Measurements from ENCODE around the gene TLR7. TPM values are rescaled to one million over a fixed set of nuclear protein-coding genes. Genes with fewer than 3 reads are reported as not detected.

Gene TLR7
- total and polyA plus RNA-seq, 2 donors (not counting 3 experiments of a cell fraction or from before 2014, with no cell fraction given), result not detected

DNA sequence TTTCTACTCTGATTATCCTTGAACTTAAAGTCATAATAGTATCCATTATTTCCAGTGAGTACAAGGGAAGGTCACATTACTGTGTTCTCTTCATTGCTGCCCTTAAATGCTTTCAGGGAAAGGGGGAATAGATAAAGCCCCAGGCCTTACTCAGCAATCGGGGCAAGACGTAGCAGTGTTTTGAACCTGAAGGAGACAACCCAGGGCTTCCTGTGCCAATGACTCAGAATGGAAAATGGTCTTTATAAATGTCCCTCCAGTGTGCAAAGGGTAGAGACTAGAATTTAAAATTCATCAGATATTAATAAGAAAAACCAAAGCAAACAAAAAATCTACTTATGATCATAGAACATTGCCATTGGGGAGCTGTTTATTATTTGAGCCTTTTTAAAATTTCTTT is 63.3 kb downstream of the TLR7 start:
- Histone ChIP-seq H3K36me3 (ENCODE audit: control insufficient read depth in 2 of 2, extremely low read depth in 1 of 2, insufficient read depth in 2 of 2, low read length in 2 of 2) (no peaks in the 10 kb centered on the region), H2AFZ (ENCODE audit: low read depth, low read length) (no peak overlapping the region), H3K9me3 (replicated peaks; ENCODE audit: control insufficient read depth, insufficient read depth, low read length) (no peaks in the 10 kb centered on the region), H3K4me3 (replicated peaks in 1 of 3; ENCODE audit: insufficient read depth in 1 of 3, low read depth in 1 of 3, low read length in 3 of 3) (no peak overlapping the region), H4K20me1 (replicated peaks; ENCODE audit: control insufficient read depth, extremely low read depth, insufficient read depth, low read length) (no peaks in the 10 kb centered on the region), H3K4me2 (ENCODE audit: insufficient read depth, low read length) (no peak overlapping the region), H3K9me1 (replicated peaks; ENCODE audit: control insufficient read depth, extremely low read depth, insufficient read depth, low read length) (no peaks in the 10 kb centered on the region), H3K79me2 (ENCODE audit: control insufficient read depth, insufficient read depth, low read length) (no peaks in the 10 kb centered on the region), H3K4me1 (ENCODE audit: control insufficient read depth, extremely low read depth, insufficient read depth, low read length) (no peaks in the 10 kb centered on the region), H3K9ac (replicated peaks; ENCODE audit: extremely low read depth, insufficient read depth, low read length) (no peak overlapping the region), H3K27ac (ENCODE audit: insufficient read depth, low read depth, low read length) (no peak overlapping the region), H3K27me3 (ENCODE audit: control insufficient read depth in 2 of 2, insufficient read depth in 2 of 2, low read length in 2 of 2) (no peaks in the 10 kb centered on the region)
- no TSS peak for BruUV-seq (replicated peaks)
- FAIRE-seq, result no peak
- intact Hi-C loops (cut with micrococcal nuclease), result no loop called here
- POLR2A ChIA-PET, result no interaction called here
- dilution Hi-C loops (cut with MboI; ENCODE audit: extremely low pct_ligation_motif_present, low sequenced_read_pairs), result no loop called here
- CTCF ChIA-PET, result interaction anchor here (1.4 kb wide), 1 partner anchor 16 kb away, joined by 3 read pairs; no protein-coding TSS in a partner anchor
- no peak for DNase-seq (ENCODE audit: low read depth, low spot score)
- no peak for TF ChIP-seq GATA2 (IDR thresholded peaks at IDR 0.05; ENCODE audit: insufficient read depth, insufficient read length, low read depth, low read length)
- TF ChIP-seq, protein P1, sequence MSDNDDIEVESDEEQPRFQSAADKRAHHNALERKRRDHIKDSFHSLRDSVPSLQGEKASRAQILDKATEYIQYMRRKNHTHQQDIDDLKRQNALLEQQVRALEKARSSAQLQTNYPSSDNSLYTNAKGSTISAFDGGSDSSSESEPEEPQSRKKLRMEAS (IDR thresholded peaks at IDR 0.05; ENCODE audit: insufficient read depth, insufficient read length), result no peak
- TF ChIP-seq, protein P2, sequence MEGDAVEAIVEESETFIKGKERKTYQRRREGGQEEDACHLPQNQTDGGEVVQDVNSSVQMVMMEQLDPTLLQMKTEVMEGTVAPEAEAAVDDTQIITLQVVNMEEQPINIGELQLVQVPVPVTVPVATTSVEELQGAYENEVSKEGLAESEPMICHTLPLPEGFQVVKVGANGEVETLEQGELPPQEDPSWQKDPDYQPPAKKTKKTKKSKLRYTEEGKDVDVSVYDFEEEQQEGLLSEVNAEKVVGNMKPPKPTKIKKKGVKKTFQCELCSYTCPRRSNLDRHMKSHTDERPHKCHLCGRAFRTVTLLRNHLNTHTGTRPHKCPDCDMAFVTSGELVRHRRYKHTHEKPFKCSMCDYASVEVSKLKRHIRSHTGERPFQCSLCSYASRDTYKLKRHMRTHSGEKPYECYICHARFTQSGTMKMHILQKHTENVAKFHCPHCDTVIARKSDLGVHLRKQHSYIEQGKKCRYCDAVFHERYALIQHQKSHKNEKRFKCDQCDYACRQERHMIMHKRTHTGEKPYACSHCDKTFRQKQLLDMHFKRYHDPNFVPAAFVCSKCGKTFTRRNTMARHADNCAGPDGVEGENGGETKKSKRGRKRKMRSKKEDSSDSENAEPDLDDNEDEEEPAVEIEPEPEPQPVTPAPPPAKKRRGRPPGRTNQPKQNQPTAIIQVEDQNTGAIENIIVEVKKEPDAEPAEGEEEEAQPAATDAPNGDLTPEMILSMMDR (IDR thresholded peaks at IDR 0.05; ENCODE audit: extremely low read depth in 1 of 2, insufficient read depth in 1 of 2, low read depth in 1 of 2, low read length in 2 of 2), result no peak
- TF ChIP-seq POLR2AphosphoS5 (IDR thresholded peaks at IDR 0.05; ENCODE audit: insufficient read depth, low read depth, low read length), result no peak
- no peak for TF ChIP-seq EZH2 (IDR thresholded peaks at IDR 0.05; ENCODE audit: borderline replicate concordance, low read depth, low read length, severe bottlenecking)
- TF ChIP-seq FOS (IDR thresholded peaks at IDR 0.05; ENCODE audit: borderline replicate concordance, insufficient read depth, low read length), result no peak
- no peak for TF ChIP-seq JUN (IDR thresholded peaks at IDR 0.05; ENCODE audit: borderline replicate concordance, insufficient read depth, insufficient read length, low read depth)
- TF ChIP-seq MYC (IDR thresholded peaks at IDR 0.05; ENCODE audit: low read depth, low read length), result no peak
- TF ChIP-seq POLR2A (IDR thresholded peaks at IDR 0.05; ENCODE audit: low read depth, low read length), result no peak

Data from endothelial cell of umbilical vein (primary cell).